Ovary (tissue), 9 donors: ENCODE data around the gene OPCML. TPM values are rescaled to one million over a fixed set of nuclear protein-coding genes. Genes with fewer than 3 reads are reported as not detected.

Experiments used
- DNase-seq, 5 donors: peaks; one replicate each; pipeline ENCODE4 v3.0.0-alpha.2; 2019 to 2020
- H3K27ac ChIP-seq, 2 donors: fragments of 200-600 bp; one replicate each; pipeline versions ENCODE4 v1.5.1 to v1.8.0; 2019 to 2022
- H3K27me3 ChIP-seq: fragments of 200-600 bp; one replicate; pipeline ENCODE4 v1.8.0; 2022
- H3K36me3 ChIP-seq: fragments of 200-600 bp; sonication (generic); one replicate; pipeline ENCODE4 v1.5.1; 2019
- H3K4me1 ChIP-seq: one replicate; pipeline ENCODE4 v1.8.1; 2013; ENCODE audit warnings: mild to moderate bottlenecking, moderate library complexity; ENCODE audit not compliant: insufficient read depth
- H3K4me3 ChIP-seq: fragments of 200-600 bp; sonication (generic); one replicate; pipeline ENCODE4 v1.5.1; 2017
- H3K9me3 ChIP-seq, 2 donors: fragments of 200-600 bp in 1 of 2; sonication (generic) in 1 of 2; one replicate each; pipeline versions ENCODE4 v1.5.1 to v1.8.1; 2013 to 2019; ENCODE audit warnings: mild to moderate bottlenecking in 1 of 2, moderate library complexity in 1 of 2
- EP300 ChIP-seq: sonication (generic); formaldehyde crosslinking; IDR thresholded peaks from one replicate; pipeline ENCODE4 v1.6.1; 2017; ENCODE audit warnings: antibody characterized with exemption
- POLR2A ChIP-seq: fragments of 450-650 bp; IDR thresholded peaks from one replicate; pipeline ENCODE4 v1.6.1; 2017; ENCODE audit warnings: antibody characterized with exemption, mild to moderate bottlenecking, moderate library complexity
- WGBS, 3 donors: extraction: QIAGEN DNeasy Blood & Tissue Kit in 1 of 3; methylation state at CpG; one replicate each; pipeline versions ENCODE4 v1.1.5 to v1.1.7; 2013 to 2017; 5-methylcytosine and 5-hydroxymethylcytosine counted together
- intact Hi-C, 4 donors: fragments of 100-400 bp; cut with DNase I; formaldehyde crosslinking; loops; one replicate each; pipeline versions ENCODE4 v1.11.0 to v1.15.1; 2022 to 2023
- polyA plus RNA-seq, 2 donors: library from polyadenylated mRNA; stranded (reverse); fragments of 200-250 nt in 1 of 2; fragments of 350-450 nt in 1 of 2; fragmentation: Illumina TruSeq in 1 of 2; extraction: RNeasy Lipid Tissue Mini Kit (QIAGEN cat#74804) in 1 of 2; gene quantifications; one replicate each; pipeline ENCODE4 v1.2.3, GENCODE V29; 2013 to 2014
- total RNA-seq, 7 donors: library from RNA; depleted of rRNA in 2 of 7; stranded (reverse); fragments of >200 nt in 2 of 7; fragmentation: NEBNext Ultra II Directional in 3 of 7; extraction: Animal tissue kit (Norgen Biotek cat#: 25700) in 3 of 7; gene quantifications; one replicate each; pipeline versions ENCODE4 v1.1.0 to v1.2.4, GENCODE V29; 2016 to 2023
- TF ChIP-seq, protein P1 (sequence below), 3 donors: fragments of 450-650 bp in 2 of 3; fragments of 200-600 bp in 1 of 3; IDR thresholded peaks; one replicate each; pipeline versions ENCODE4 v1.5.1 to v1.8.0; 2016 to 2022; ENCODE audit warnings: antibody characterized with exemption in 3 of 3, mild to moderate bottlenecking in 1 of 3
- donor health status: DM: no; HTN: no; CAD: no; lungs with moderate emphysema.
- donor health status: DM: no; HTN: no; CAD: no.
- donor health status: Bipolar disorder and iron deficiency.
- donor health status: DM: yes; HTN: yes; CAD: no.
- donor health status: DM: no; HTN: no; CAD: no.
- donor health status: DM: yes; HTN: yes; CAD: no.

OPCML gene
- total and polyA plus RNA-seq, 9 donors, result under 0.01 to 2.8 (median 0.32) TPM; not detected in 2

- TF ChIP-seq POLR2A (no peak), EP300 (no peak)
- TF ChIP-seq, protein P1, sequence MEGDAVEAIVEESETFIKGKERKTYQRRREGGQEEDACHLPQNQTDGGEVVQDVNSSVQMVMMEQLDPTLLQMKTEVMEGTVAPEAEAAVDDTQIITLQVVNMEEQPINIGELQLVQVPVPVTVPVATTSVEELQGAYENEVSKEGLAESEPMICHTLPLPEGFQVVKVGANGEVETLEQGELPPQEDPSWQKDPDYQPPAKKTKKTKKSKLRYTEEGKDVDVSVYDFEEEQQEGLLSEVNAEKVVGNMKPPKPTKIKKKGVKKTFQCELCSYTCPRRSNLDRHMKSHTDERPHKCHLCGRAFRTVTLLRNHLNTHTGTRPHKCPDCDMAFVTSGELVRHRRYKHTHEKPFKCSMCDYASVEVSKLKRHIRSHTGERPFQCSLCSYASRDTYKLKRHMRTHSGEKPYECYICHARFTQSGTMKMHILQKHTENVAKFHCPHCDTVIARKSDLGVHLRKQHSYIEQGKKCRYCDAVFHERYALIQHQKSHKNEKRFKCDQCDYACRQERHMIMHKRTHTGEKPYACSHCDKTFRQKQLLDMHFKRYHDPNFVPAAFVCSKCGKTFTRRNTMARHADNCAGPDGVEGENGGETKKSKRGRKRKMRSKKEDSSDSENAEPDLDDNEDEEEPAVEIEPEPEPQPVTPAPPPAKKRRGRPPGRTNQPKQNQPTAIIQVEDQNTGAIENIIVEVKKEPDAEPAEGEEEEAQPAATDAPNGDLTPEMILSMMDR (IDR thresholded peaks at IDR 0.05), result no peak
- H3K4me3 ChIP-seq, result no peak overlapping the region
- intact Hi-C loops, result no loop called here
- no peak for DNase-seq
- H3K36me3 ChIP-seq, result no peaks in the 10 kb centered on the region
- no peaks in the 10 kb centered on the region for H3K4me1 ChIP-seq
- peaks cover 2% of the 10 kb centered on the region for H3K27me3 ChIP-seq
- WGBS, 3 donors, result 91 to 97% (median 93%) methylated on average over 3 of the region's 3 CpGs
- H3K27ac ChIP-seq, result no peak overlapping the region
- no peaks in the 10 kb centered on the region for H3K9me3 ChIP-seq
Observed at GRCh38 chr11:133253570-133253969, 278.7 kb downstream of the OPCML start.

- DNase-seq, result no peak
- intact Hi-C loops, result no loop called here
- H3K4me1 ChIP-seq, result no peaks in the 10 kb centered on the region
- H3K27ac ChIP-seq, result no peak overlapping the region
- H3K27me3 ChIP-seq, result peaks cover 2% of the 10 kb centered on the region
- H3K4me3 ChIP-seq, result no peak overlapping the region
- H3K9me3 ChIP-seq, result no peaks in the 10 kb centered on the region
- H3K36me3 ChIP-seq, result no peaks in the 10 kb centered on the region
- TF ChIP-seq POLR2A, result no peak
- TF ChIP-seq, protein P1 (IDR thresholded peaks at IDR 0.05), result no peak
- no peak for TF ChIP-seq EP300
- WGBS, 3 donors, result 64 to 80% (median 66%) methylated on average over 3 of the region's 3 CpGs
Observed at GRCh38 chr11:133251841-133252240, 280.5 kb downstream of the OPCML start.

DNA sequence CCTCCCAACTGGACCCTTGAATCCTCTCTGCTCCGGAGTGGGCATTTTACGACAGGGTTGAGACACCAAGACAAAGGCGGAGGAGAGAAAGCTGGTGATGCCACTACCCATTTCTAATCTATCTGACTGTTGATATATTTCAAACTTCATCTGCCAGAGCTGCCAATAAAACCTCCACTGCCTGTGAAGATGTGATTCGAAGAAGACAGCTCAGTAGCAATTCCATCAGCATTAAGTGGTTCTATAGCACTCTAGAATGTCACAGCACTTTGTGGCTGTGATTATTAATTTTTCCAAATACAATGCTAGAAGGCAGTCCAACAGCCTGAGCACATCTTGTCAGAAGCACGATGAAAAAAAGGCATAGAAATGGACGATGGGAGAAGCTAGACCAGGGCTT, 282.8 kb downstream of the OPCML start:
- Histone ChIP-seq H3K36me3 (no peaks in the 10 kb centered on the region), H3K27ac (no peak overlapping the region), H3K9me3 (no peaks in the 10 kb centered on the region), H3K4me1 (no peaks in the 10 kb centered on the region), H3K27me3 (no peaks in the 10 kb centered on the region), H3K4me3 (no peak overlapping the region)
- 53 to 70% (median 58%) methylated on average over 6 of the region's 6 CpGs for WGBS, 3 donors
- intact Hi-C loops, result no loop called here
- TF ChIP-seq EP300, result no peak
- TF ChIP-seq, protein P1 (IDR thresholded peaks at IDR 0.05), result no peak
- TF ChIP-seq POLR2A, result no peak
- no peak for DNase-seq

DNA sequence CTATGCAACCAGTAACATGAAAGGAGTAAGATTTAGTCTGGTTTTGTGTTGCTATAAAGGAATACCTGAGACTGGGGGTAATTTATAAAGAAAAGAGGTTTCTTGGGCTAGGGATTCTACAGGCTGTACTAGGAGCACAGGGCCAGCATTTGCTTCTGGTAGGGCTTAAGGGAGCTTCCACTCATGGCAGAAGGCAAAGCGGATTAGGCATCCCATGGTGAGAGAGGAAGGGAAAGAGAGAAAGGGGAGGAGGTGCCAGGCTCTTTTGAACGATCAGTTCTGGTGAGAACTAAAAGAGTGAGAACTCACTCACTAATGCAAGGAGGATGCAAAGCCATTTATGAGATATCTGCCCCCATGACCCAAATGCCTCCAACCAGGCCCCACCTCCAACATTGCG, 283.2 kb downstream of the OPCML start:
- Histone ChIP-seq H3K27ac (no peak overlapping the region), H3K27me3 (no peaks in the 10 kb centered on the region), H3K9me3 (no peaks in the 10 kb centered on the region), H3K36me3 (no peaks in the 10 kb centered on the region), H3K4me1 (no peaks in the 10 kb centered on the region), H3K4me3 (no peak overlapping the region)
- no peak for TF ChIP-seq EP300
- intact Hi-C loops, result no loop called here
- 57 to 73% (median 67%) methylated on average over 3 of the region's 3 CpGs for WGBS, 3 donors
- DNase-seq, result no peak

- TF ChIP-seq EP300, result no peak
- TF ChIP-seq, protein P1 (IDR thresholded peaks at IDR 0.05), result no peak
- no peak for TF ChIP-seq POLR2A
- Histone ChIP-seq H3K27ac (no peak overlapping the region), H3K9me3 (peaks cover 0 to 3% of the 10 kb centered on the region in 2 donors), H3K36me3 (no peaks in the 10 kb centered on the region), H3K4me3 (no peak overlapping the region), H3K27me3 (no peaks in the 10 kb centered on the region), H3K4me1 (no peaks in the 10 kb centered on the region)
- no peak for DNase-seq
- 63 to 69% (median 66%) methylated on average over 3 of the region's 3 CpGs for WGBS, 3 donors
- intact Hi-C loops, result no loop called here
Observed at GRCh38 chr11:133243832-133244231, 288.5 kb downstream of the OPCML start.
